ENCODE results near the gene CDC42EP5.
"Not testable (repeated sequence)": the region's sequence is repeated elsewhere in the genome, so short reads cannot be mapped to it uniquely, and the experiment has no call there.

Gene CDC42EP5

GRCh38 chr19:54446349-54446748 lies 26.7 kb downstream of the CDC42EP5 start:
- DNase-seq: not testable (repeated sequence)

GRCh38 chr19:54444737-54445136 lies 28.4 kb downstream of the CDC42EP5 start:
- no peak for DNase-seq

DNA sequence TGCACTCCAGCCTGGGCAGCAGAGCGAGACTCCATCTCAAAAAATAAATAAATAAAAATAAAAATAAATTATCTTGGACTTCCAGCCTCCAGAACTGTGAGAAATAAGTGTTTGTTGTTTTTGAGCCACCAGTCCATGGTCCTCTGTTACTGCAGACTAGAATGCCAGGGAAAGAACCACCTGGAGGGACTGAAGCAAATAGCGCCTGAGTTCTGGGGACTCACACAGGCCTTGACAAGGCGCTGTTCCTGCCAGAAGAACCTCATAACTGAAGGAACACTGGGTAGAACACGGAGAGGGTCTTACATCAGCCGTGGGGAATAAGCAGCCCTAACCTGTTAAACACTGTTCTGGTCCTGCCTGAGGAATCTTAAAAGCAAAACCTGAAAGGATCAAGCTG lies 32.5 kb downstream of the CDC42EP5 start:
- DNase-seq: no peak

- DNase-seq: no peak
These were observed 33.8 kb downstream of the CDC42EP5 start for GRCh38 chr19:54439174-54439851.

GRCh38 chr19:54436628-54437252 lies 36.4 kb downstream of the CDC42EP5 start:
- DNase-seq: no peak

DNA sequence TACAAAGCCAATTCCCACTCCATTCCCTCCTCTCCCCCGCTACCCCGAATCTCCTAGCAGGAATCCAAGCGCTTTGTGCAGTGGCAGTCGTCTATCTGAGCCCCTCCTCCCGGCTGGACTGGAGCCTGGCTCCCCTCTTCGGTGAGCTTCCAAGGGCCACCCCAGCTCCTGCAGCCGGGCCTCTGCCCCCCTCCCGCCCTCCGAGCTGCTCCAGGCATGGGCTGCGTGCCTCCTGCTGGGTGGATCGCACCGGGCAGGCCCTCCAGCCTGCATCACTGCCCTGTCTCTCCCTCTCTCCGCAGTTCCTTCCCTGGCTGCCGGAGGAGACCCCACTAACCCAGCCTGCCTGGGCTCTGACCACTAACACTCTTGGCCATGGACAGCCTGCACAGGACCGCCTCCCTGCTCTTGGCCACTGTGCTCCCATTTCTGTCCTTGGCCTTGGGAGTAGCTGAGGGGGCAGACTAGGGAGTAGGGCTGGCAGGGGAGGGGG lies 37.0 kb downstream of the CDC42EP5 start:
- DNase-seq: no peak

DNA sequence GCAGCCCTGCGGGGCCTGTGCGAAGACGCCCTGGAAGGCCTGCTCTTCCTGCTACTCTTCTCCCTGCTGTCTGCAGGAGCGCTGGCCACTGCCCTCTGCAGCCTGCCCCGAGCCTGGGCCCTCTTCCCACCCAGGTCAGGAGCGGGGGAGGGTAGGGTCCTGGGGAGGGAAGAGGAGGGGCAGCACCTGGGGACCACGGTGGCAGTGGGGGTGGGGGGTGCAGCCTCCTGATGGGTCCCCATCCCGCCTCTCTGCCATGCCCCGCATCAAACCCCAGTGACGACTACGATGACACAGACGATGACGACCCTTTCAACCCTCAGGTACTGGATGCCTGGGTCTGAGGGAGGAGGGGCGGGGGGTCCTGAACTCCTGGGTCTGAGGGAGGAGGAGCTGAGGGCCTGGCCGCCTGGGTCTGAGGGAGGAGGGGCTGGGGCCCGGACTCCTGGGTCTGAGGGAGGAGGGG lies 37.5 kb downstream of the CDC42EP5 start:
- DNase-seq: no peak

DNA sequence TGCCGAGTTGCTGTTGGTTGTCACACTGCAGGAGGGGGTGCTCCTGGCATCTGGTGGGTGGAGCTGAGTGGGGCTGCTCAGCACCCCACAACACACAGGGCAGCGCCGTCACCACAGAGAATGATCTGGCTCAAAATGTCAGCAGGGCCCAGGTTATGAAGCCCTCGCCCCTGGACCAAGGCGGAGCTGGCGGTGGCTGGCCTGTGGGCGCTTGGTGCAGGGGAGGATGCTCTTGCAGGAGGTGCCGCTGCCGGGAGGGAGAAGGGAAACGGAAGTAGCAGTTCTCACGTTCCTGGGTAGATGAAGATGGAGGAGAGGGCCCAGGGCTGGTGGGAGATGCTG lies 38.3 kb downstream of the CDC42EP5 start:
- DNase-seq: no peak

DNA sequence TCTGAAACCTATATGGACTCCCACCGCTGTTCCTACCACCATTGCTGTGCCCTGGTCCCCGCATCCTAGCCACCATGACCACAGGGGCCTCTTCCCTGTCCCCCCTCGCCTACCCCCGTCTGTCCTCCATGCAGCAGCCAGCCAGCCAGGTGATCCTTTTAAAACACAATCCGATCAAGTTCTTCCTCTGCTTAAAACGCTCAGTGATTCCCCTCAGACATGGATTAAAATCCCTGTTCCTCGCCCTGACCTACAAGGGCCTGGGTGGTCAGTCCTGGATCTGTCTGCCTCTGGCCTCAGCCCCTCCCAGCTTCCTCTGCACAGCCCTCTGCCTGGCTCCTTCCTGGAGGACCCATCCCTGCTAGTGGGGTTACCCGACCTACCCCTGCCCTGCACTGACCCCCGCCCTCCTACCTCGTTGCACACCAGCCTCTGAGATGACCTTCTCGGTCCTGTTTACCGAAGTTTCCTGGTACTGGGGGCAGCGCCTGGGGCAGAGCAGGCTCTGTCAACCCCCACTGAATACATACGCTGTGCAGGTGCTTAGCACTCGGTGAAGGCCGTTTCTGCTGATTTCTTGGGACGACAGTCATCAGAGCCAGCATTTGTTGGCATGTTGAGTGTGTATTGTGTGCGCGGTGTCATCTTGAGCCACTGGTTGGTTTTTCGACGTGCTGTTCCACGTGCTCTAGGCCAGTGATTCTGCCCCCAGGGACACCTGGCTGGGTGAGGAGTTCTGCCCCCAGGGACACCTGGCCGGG lies 38.8 kb downstream of the CDC42EP5 start:
- no peak for DNase-seq

DNA sequence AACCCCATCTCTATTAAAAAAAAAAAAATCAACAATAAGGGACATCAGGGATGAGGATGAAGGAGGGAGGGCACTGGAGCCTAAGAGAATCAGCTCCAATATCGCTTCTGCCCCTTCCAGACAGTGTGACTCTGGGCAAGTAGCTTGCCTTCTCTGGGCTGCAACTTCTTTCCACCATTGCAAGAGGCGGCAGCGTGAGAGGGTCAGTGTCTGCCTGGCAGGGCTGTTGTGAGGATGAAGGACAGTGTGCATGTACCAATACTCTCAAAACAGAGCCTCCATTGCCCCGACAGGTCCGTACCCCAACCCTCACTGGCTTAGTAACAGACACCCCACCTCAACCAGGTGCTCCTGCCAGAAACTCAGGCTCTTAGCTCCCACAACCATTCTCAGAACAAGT lies 39.4 kb downstream of the CDC42EP5 start:
- no peak for DNase-seq

GRCh38 chr19:54432144-54432738 lies 40.9 kb downstream of the CDC42EP5 start:
- no peak for DNase-seq

DNA sequence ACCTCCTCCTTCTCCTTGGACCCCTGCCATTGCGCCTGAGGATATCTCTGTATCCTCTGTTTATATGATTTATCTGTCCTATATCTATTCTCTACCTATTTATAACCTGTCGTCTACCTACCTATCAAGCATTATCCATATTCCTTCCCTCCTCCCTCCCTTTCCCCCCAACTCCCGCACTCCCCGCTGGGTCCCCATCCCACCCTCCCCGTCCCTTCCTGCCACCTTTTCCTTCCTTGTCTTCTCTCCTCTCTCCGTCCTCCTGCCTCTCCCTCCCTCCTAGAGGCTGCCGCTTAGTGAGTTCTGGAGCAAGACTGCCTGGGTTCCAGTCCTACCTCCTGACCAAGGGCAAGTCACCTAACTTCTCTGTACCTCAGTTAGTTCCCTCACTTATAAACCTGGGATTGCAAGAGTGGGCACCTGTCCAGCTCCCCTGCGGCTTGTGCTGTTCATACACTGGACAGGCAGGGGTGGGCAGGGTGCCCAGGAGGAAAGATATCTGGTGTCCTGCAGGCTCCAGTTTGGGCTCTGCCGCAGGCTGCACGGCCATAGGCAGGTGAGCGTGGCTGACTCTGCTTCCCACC lies 41.7 kb downstream of the CDC42EP5 start:
- peak; percentile 39 for DNase-seq

DNA sequence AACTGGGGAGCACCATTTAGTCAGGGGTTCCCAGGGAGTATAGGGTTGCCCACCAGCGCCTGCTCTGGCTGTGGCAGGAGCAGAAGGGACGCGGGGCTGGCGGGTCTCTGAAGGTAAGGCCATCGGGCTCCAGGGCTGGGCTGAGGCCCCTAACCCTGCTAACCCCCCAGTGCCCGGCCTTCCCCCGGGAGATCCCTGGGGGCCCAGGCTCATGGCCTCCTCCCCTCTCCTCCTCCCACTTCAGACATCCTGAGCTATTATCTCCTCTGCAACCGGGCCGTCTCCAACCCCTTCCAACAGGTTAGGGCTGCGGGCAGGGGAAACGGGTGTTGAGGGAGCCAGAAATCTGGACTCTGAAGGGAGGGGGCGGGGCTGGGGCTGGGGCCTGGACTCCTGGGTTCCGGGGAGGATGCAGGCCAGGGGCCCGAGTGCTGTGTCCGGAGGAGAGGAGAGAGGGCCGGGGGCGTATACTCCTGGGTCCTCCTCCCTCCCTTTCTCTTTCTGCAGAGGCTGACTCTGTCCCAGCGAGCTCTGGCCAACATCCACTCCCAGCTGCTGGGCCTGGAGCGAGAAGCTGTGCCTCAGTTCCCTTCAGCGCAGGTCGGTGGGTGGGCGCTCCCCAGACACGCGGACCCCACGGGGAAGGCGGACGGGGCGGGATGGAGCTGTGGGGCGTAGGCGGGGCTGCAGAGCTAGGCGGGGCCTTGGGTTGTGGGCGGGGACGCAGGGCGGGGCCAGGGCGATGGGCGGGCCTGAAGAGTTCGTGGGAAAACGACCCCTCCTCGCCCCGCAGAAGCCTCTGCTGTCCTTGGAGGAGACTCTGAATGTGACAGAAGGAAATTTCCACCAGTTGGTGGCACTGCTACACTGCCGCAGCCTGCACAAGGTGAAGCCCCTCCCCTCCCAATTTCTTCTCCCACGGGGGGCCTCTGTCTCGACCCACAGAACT lies 42.5 kb downstream of the CDC42EP5 start:
- DNase-seq: peak; percentile 12

GRCh38 chr19:54429545-54430227 lies 43.4 kb downstream of the CDC42EP5 start:
- DNase-seq: no peak

DNA sequence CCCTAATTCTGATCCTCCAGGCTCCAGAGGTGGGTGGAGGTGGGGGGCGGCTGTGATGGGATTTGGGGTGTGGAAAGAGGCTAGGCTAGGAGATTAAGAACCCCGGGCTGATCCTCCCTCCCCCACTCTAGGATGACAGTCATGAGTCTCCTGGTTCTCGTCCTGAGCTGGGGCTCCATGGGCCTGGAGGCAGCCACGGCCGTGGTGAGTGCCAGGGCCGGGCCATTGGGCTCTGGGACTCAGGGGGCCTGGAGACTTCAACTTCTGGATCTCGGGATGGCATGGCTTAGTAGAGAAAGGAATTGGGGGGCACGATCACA lies 44.0 kb downstream of the CDC42EP5 start:
- DNase-seq: no peak

DNA sequence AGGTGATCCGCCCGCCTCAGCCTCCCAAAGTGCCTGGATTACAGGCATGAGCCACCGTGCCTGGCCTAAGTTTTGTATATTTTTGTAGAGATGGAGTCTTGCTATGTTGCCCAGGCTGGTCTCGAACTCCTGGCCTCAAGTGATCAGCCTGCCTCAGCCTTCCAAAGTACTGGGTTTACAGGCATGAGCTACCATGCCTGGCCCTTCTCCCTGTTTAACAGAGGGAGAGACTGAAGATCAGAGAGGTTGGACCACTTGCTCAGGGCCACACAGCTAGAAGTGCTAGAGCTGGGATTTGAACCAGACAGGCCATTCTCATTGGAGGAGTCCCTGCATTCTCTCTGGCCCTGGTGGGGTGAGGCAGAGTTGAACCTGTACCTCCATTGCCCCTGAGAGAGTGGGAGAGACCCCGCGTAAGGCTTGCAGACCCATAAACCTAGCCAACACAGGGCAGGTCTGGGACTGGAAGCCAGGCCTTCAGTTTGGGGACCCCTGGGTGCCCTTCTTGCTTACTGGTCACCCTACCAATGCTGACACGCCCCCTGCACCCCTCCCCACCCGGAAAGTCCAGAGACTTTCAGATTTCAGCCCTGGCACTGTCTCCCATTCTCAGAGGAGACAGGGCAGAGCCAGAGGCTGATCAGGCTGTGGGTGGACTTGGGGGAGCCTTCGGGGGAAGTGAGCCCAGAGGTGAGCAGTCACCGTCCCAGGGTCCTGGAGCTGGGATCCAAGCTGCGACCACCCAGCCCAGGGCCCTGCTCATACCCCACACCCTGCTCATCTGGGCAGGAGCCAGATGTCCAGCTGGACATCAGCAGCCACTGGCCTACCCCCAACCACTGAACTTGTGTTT lies 44.5 kb downstream of the CDC42EP5 start:
- DNase-seq: no peak

DNA sequence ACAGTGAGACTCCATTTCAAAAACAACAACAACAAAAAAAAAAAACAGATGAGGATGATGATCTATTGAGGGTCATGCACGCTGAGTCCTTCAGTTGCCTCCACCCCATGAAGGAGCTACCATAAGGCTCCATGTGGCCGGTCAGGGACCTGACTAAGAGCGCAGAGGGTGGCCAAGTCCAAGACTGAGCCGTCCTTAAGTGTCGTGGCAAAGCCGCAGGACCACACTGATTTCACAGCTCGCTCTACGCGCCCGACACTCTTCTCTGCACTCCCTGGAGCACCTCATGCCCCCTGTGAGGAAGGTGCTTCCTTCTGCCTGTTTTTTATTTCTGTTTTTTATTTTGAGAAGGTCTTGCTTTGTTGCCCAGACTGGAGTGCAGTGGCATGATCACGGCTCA lies 45.5 kb downstream of the CDC42EP5 start:
- no peak for DNase-seq

GRCh38 chr19:54426291-54426931 lies 46.7 kb downstream of the CDC42EP5 start:
- no peak for DNase-seq

DNA sequence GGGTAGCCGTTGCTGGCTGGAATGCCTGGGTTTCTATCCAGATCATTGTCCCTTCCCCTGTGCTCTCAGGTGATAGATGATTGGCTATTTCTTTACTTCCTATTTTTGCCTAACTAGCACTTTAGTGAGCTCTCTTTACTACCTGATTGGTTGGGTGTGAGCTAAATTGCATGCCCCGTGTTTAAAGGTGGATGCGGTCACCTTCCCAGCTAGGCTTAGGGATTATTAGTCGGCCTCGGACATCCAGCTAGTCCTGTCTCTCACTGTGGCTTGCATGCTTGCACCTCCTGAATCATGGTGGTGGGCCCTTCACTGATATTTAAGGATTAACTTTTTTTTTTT lies 47.7 kb downstream of the CDC42EP5 start:
- DNase-seq: no peak

Measured in fibroblast of upper back skin (primary cell).